ENCODE measurements around the gene CCDC6.

GRCh38 chr10:59833810-59834209 is 72.5 kb downstream of the CCDC6 start:
- no peak for TF ChIP-seq SOX6 (IDR thresholded peaks at IDR 0.05)
- no peak for TF ChIP-seq CTBP1 (IDR thresholded peaks at IDR 0.05; ENCODE audit: borderline replicate concordance)
- no peak for TF ChIP-seq NRF1 (conservative IDR thresholded peaks at IDR 0.05 in 1 of 2, IDR thresholded peaks at IDR 0.05 in 1 of 2)
- no peak for TF ChIP-seq EZH2 (IDR thresholded peaks at IDR 0.05; ENCODE audit: borderline replicate concordance, low read depth, low read length)
- TF ChIP-seq ZNF589 (CRISPR knock-in tag; IDR thresholded peaks at IDR 0.05; ENCODE audit: low read depth) = no peak
- peak in 1 of 2 experiments; percentile 46; a peak in 2 of 4 replicates for TF ChIP-seq RAD21 (CRISPR knock-in tag; conservative IDR thresholded peaks at IDR 0.05 in 1 of 2, IDR thresholded peaks at IDR 0.05 in 1 of 2)
- TF ChIP-seq, protein P1, sequence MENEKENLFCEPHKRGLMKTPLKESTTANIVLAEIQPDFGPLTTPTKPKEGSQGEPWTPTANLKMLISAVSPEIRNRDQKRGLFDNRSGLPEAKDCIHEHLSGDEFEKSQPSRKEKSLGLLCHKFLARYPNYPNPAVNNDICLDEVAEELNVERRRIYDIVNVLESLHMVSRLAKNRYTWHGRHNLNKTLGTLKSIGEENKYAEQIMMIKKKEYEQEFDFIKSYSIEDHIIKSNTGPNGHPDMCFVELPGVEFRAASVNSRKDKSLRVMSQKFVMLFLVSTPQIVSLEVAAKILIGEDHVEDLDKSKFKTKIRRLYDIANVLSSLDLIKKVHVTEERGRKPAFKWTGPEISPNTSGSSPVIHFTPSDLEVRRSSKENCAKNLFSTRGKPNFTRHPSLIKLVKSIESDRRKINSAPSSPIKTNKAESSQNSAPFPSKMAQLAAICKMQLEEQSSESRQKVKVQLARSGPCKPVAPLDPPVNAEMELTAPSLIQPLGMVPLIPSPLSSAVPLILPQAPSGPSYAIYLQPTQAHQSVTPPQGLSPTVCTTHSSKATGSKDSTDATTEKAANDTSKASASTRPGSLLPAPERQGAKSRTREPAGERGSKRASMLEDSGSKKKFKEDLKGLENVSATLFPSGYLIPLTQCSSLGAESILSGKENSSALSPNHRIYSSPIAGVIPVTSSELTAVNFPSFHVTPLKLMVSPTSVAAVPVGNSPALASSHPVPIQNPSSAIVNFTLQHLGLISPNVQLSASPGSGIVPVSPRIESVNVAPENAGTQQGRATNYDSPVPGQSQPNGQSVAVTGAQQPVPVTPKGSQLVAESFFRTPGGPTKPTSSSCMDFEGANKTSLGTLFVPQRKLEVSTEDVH (IDR thresholded peaks at IDR 0.05; ENCODE audit: low read depth, partially characterized antibody) = no peak
- TF ChIP-seq TFAP4 (CRISPR knock-in tag; IDR thresholded peaks at IDR 0.05; ENCODE audit: borderline replicate concordance) = no peak
